NT2/D1 (cell line): ENCODE measurements around the gene TSEN2.

Source experiments
- YY1 ChIP-seq: IDR thresholded peaks from 2 replicates; pipeline ENCODE4 v1.6.1; 2011; ENCODE audit not compliant: insufficient read length, insufficient read depth
- ZNF274 ChIP-seq: IDR thresholded peaks from 2 replicates; pipeline ENCODE4 v1.6.1; 2011; ENCODE audit warnings: mild to moderate bottlenecking, low read depth, low read length

DNA sequence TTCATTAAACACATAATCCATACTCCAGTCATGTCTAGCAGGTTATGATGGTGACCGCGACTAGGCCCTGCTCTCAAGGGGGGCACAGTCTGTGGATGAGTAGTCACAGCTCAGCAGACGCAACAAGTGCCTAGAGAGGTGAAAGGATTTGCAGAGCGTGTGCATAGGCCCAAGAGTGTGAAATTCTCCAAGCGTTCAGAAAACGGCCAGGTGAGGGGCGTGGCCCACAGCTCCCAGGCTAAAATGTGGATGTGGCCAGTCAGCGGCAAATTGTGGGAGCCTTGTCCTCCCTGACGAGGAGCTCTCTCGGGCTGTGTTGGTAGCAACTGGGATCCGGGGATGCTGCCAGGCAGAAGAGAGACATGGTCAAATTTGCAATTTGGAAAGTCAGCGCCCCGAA is 46.4 kb upstream of the TSEN2 start:
- TF ChIP-seq YY1, result no peak
- TF ChIP-seq ZNF274, result no peak
